ENCODE results near the gene CDK12. TPM values are rescaled to one million over a fixed set of nuclear protein-coding genes. Genes with fewer than 3 reads are reported as not detected.

The CDK12 gene
- total and polyA plus RNA-seq, 2 experiments from 2014 or later = 20.9 to 55.3 TPM

DNA sequence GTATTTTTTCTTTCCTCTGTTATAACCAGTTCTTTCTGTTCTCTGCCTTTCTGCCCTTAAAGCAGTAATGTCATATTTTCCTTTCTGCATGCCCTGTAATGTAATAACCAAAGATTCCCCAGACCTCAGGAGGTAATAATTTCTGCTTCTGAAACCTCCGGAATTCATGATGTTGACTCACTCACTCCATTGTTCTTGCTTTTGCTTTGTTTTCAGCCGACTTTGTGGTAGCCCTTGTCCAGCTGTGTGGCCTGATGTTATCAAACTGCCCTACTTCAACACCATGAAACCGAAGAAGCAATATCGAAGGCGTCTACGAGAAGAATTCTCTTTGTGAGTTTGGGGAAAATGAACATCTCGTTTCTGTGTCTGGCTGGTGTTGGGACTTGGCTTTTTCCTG lies 55.9 kb downstream of the CDK12 start:
- H3K27ac ChIP-seq (ENCODE audit: low read depth) = no peak overlapping the region

More for the DNA sequence above, 55.9 kb downstream of the CDK12 start:
- no peaks in the 10 kb centered on the region for H3K79me2 ChIP-seq (replicated peaks; ENCODE audit: insufficient read depth)
- no peak for ATAC-seq
- Mint-ChIP-seq H3K4me1 (no peaks in the 10 kb centered on the region), H3K9me3 (no peaks in the 10 kb centered on the region), H3K4me3 (no peak overlapping the region), H3K36me3 (ENCODE audit: low read depth) (peaks cover 88% of the 10 kb centered on the region), H3K27me3 (ENCODE audit: insufficient read depth, low read depth, poor library complexity) (peaks cover under 1% of the 10 kb centered on the region), H3K27ac (no peak overlapping the region)
- H3K4me2 ChIP-seq = no peak overlapping the region
- H3K4me3 ChIP-seq = no peak overlapping the region
- no peaks in the 10 kb centered on the region for H3K4me1 ChIP-seq (ENCODE audit: insufficient read depth)
- no peak for DNase-seq (ENCODE audit: low spot score)
- H3K27me3 ChIP-seq (ENCODE audit: insufficient read depth) = no peaks in the 10 kb centered on the region
- H4K20me1 ChIP-seq (replicated peaks; ENCODE audit: insufficient read depth) = 0 out of 2 replicates have a peak, but pooled peaks cover 3% of the 10 kb centered on the region
- H3K9me2 ChIP-seq (ENCODE audit: insufficient read depth) = no peaks in the 10 kb centered on the region
- no peaks in the 10 kb centered on the region for H3F3A ChIP-seq (replicated peaks; ENCODE audit: low read depth)
- TF ChIP-seq, protein P1, sequence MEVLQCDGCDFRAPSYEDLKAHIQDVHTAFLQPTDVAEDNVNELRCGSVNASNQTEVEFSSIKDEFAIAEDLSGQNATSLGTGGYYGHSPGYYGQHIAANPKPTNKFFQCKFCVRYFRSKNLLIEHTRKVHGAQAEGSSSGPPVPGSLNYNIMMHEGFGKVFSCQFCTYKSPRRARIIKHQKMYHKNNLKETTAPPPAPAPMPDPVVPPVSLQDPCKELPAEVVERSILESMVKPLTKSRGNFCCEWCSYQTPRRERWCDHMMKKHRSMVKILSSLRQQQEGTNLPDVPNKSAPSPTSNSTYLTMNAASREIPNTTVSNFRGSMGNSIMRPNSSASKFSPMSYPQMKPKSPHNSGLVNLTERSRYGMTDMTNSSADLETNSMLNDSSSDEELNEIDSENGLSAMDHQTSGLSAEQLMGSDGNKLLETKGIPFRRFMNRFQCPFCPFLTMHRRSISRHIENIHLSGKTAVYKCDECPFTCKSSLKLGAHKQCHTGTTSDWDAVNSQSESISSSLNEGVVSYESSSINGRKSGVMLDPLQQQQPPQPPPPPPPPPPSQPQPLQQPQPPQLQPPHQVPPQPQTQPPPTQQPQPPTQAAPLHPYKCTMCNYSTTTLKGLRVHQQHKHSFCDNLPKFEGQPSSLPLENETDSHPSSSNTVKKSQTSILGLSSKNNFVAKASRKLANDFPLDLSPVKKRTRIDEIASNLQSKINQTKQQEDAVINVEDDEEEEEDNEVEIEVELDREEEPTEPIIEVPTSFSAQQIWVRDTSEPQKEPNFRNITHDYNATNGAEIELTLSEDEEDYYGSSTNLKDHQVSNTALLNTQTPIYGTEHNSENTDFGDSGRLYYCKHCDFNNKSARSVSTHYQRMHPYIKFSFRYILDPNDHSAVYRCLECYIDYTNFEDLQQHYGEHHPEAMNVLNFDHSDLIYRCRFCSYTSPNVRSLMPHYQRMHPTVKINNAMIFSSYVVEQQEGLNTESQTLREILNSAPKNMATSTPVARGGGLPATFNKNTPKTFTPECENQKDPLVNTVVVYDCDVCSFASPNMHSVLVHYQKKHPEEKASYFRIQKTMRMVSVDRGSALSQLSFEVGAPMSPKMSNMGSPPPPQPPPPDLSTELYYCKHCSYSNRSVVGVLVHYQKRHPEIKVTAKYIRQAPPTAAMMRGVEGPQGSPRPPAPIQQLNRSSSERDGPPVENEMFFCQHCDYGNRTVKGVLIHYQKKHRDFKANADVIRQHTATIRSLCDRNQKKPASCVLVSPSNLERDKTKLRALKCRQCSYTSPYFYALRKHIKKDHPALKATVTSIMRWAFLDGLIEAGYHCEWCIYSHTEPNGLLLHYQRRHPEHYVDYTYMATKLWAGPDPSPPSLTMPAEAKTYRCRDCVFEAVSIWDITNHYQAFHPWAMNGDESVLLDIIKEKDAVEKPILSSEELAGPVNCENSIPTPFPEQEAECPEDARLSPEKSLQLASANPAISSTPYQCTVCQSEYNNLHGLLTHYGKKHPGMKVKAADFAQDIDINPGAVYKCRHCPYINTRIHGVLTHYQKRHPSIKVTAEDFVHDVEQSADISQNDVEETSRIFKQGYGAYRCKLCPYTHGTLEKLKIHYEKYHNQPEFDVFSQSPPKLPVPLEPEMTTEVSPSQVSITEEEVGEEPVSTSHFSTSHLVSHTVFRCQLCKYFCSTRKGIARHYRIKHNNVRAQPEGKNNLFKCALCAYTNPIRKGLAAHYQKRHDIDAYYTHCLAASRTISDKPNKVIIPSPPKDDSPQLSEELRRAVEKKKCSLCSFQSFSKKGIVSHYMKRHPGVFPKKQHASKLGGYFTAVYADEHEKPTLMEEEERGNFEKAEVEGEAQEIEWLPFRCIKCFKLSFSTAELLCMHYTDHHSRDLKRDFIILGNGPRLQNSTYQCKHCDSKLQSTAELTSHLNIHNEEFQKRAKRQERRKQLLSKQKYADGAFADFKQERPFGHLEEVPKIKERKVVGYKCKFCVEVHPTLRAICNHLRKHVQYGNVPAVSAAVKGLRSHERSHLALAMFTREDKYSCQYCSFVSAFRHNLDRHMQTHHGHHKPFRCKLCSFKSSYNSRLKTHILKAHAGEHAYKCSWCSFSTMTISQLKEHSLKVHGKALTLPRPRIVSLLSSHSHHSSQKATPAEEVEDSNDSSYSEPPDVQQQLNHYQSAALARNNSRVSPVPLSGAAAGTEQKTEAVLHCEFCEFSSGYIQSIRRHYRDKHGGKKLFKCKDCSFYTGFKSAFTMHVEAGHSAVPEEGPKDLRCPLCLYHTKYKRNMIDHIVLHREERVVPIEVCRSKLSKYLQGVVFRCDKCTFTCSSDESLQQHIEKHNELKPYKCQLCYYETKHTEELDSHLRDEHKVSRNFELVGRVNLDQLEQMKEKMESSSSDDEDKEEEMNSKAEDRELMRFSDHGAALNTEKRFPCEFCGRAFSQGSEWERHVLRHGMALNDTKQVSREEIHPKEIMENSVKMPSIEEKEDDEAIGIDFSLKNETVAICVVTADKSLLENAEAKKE (CRISPR knock-in tag; IDR thresholded peaks at IDR 0.05) = no peak
- TF ChIP-seq REST (IDR thresholded peaks at IDR 0.05; ENCODE audit: unreplicated experiment) (no peak), NANOG (IDR thresholded peaks at IDR 0.05; ENCODE audit: borderline replicate concordance) (no peak), EZH2 (IDR thresholded peaks at IDR 0.05; ENCODE audit: low read depth, unreplicated experiment) (no peak), CREB1 (CRISPR knock-in tag; IDR thresholded peaks at IDR 0.05; ENCODE audit: low read depth) (no peak), ZNF114 (CRISPR knock-in tag; IDR thresholded peaks at IDR 0.05) (no peak), POLR2AphosphoS5 (IDR thresholded peaks at IDR 0.05; ENCODE audit: low read depth) (no peak), ZNF331 (CRISPR knock-in tag; IDR thresholded peaks at IDR 0.05; ENCODE audit: low read depth) (no peak), JUNB (IDR thresholded peaks at IDR 0.05; ENCODE audit: unreplicated experiment) (no peak), EZH2phosphoT487 (IDR thresholded peaks at IDR 0.05; ENCODE audit: unreplicated experiment) (no peak), STAT1 (IDR thresholded peaks at IDR 0.05; ENCODE audit: unreplicated experiment) (no peak)
- TF ChIP-seq, protein P2, sequence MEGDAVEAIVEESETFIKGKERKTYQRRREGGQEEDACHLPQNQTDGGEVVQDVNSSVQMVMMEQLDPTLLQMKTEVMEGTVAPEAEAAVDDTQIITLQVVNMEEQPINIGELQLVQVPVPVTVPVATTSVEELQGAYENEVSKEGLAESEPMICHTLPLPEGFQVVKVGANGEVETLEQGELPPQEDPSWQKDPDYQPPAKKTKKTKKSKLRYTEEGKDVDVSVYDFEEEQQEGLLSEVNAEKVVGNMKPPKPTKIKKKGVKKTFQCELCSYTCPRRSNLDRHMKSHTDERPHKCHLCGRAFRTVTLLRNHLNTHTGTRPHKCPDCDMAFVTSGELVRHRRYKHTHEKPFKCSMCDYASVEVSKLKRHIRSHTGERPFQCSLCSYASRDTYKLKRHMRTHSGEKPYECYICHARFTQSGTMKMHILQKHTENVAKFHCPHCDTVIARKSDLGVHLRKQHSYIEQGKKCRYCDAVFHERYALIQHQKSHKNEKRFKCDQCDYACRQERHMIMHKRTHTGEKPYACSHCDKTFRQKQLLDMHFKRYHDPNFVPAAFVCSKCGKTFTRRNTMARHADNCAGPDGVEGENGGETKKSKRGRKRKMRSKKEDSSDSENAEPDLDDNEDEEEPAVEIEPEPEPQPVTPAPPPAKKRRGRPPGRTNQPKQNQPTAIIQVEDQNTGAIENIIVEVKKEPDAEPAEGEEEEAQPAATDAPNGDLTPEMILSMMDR (conservative IDR thresholded peaks at IDR 0.05; ENCODE audit: low read depth in 2 of 2) = no peak
- TF ChIP-seq, protein P3, sequence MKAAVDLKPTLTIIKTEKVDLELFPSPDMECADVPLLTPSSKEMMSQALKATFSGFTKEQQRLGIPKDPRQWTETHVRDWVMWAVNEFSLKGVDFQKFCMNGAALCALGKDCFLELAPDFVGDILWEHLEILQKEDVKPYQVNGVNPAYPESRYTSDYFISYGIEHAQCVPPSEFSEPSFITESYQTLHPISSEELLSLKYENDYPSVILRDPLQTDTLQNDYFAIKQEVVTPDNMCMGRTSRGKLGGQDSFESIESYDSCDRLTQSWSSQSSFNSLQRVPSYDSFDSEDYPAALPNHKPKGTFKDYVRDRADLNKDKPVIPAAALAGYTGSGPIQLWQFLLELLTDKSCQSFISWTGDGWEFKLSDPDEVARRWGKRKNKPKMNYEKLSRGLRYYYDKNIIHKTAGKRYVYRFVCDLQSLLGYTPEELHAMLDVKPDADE (IDR thresholded peaks at IDR 0.05) = no peak
- peaks cover 63% of the 10 kb centered on the region for H3K36me3 ChIP-seq (ENCODE audit: insufficient read depth)
- H2AFZ ChIP-seq = no peak overlapping the region
